Measurements from ENCODE around the gene NMNAT1. TPM values are rescaled to one million over a fixed set of nuclear protein-coding genes. Genes with fewer than 3 reads are reported as not detected.
"Not testable (repeated sequence)": the region's sequence is repeated elsewhere in the genome, so short reads cannot be mapped to it uniquely, and the experiment has no call there.

The NMNAT1 gene
- total RNA-seq, 6 experiments from 2014 or later = 5.3 to 8.8 (median 7.6) TPM

DNA sequence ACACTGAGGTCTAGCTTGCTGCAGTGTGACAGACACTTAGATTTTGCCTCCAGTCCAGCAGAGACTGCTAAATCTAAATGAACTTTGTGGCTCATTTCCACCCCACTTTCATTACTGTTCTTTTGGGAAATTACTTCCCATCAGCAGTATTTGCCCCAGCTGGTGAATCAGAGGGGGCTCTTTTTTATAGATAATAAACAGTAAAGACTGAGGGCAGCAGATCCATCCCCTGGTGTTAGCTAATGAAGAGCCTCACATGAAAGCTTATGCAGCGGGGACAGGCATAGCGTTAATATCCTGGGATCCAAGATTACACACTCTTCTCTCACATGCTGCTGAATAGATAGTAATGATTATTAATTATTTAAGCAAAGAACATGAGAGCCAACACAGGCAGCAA is 26.8 kb upstream of the NMNAT1 start:
- Histone ChIP-seq H3K27ac (no peak overlapping the region), H3K36me3 (no peaks in the 10 kb centered on the region), H3K9me3 (no peaks in the 10 kb centered on the region), H3K4me3 (no peak overlapping the region), H3K4me1 (peaks cover 0 to 4% (median 0%) of the 10 kb centered on the region in 4 donors), H3K27me3 (no peaks in the 10 kb centered on the region)
- no peak for ATAC-seq
- no peak for DNase-seq
- WGBS (ENCODE audit: insufficient coverage, low coverage, low lambda C conversion rate, missing lambda C conversion rate) = 85% methylated on average over 2 of the region's 2 CpGs
- TF ChIP-seq, protein P1, sequence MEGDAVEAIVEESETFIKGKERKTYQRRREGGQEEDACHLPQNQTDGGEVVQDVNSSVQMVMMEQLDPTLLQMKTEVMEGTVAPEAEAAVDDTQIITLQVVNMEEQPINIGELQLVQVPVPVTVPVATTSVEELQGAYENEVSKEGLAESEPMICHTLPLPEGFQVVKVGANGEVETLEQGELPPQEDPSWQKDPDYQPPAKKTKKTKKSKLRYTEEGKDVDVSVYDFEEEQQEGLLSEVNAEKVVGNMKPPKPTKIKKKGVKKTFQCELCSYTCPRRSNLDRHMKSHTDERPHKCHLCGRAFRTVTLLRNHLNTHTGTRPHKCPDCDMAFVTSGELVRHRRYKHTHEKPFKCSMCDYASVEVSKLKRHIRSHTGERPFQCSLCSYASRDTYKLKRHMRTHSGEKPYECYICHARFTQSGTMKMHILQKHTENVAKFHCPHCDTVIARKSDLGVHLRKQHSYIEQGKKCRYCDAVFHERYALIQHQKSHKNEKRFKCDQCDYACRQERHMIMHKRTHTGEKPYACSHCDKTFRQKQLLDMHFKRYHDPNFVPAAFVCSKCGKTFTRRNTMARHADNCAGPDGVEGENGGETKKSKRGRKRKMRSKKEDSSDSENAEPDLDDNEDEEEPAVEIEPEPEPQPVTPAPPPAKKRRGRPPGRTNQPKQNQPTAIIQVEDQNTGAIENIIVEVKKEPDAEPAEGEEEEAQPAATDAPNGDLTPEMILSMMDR (IDR thresholded peaks at IDR 0.05) = no peak
- no peak for TF ChIP-seq POLR2A (IDR thresholded peaks at IDR 0.05)
- intact Hi-C loops (cut with DNase I) = no loop called here

DNA sequence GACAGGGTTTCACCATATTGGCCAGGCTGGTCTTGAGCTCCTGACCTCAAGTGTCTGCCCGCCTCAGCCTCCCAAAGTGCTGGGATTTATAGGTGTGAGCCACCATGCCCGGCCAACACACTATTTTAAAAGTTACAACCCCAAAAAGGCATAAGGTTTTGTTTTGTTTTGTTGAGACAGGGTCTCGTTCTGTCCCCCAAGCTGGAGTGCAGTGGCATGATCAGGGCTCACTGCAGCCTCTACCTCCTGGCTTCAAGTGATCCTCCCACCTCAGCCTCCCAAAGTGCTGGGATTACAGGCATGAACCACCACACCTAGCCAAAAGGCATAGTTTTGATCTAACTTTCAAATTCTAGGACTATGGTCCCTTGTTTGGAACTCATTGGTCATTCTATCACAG is 25.8 kb upstream of the NMNAT1 start:
- H3K27me3 ChIP-seq; DNase-seq; intact Hi-C loops (cut with DNase I); H3K36me3 ChIP-seq; H3K27ac ChIP-seq; ATAC-seq; H3K4me1 ChIP-seq; H3K9me3 ChIP-seq; H3K4me3 ChIP-seq: not testable (repeated sequence)
- 84% methylated on average over 3 of the region's 3 CpGs for WGBS (ENCODE audit: insufficient coverage, low coverage, low lambda C conversion rate, missing lambda C conversion rate)

DNA sequence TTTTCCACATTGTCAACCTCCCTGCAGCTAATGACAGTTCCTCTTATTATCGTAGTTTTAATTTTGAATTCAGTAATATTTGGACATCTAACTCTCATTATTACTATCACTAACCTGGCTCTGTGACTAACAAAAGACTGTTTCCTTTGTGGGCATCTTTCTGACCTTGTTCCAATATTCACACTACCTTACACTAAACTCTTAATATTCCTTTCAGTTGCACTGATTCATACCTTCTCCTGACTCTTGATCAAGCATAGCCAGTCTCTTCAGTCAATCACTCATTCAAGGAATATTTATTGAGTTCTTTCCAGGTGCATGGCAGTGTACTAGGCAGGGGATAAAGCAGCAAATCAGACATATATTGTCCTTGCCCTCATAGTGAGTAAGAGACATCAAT is 25.4 kb upstream of the NMNAT1 start:
- Histone ChIP-seq H3K9me3 (no peaks in the 10 kb centered on the region), H3K4me3 (no peak overlapping the region), H3K27ac (no peak overlapping the region), H3K36me3 (no peaks in the 10 kb centered on the region), H3K4me1 (peaks cover 0 to 4% (median 0%) of the 10 kb centered on the region in 4 donors), H3K27me3 (no peaks in the 10 kb centered on the region)
- WGBS (ENCODE audit: insufficient coverage, low coverage, low lambda C conversion rate, missing lambda C conversion rate) = 82% methylated on average over 1 of the region's 1 CpG
- DNase-seq (no peak), ATAC-seq (no peak)
- intact Hi-C loops (cut with DNase I) = no loop called here
- no peak for TF ChIP-seq POLR2A (IDR thresholded peaks at IDR 0.05)
- TF ChIP-seq, protein P1 (IDR thresholded peaks at IDR 0.05) = no peak

DNA sequence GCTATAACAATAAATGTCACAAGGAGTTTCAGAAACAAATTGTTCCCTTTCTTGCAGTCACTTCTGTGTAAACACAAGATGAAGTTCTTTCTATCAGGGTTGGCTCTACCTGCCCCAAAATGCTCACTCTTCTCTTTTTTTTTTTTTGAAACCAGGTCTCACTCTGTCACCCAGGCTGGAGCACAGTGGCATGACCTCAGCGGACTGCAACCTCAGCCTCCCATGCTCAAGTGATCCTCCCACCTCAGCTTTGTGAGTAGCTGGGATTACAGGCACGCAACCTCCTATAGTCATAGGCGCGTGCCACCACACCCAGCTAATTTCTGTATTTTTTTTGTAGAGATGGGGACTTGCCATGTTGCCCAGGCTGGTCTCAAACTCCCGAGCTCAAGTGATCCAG is 22.7 kb upstream of the NMNAT1 start:
- H3K36me3 ChIP-seq = no peaks in the 10 kb centered on the region
- intact Hi-C loops (cut with DNase I) = no loop called here
- ATAC-seq (no peak), DNase-seq (no peak)
- no peaks in the 10 kb centered on the region for H3K4me1 ChIP-seq
- WGBS (ENCODE audit: insufficient coverage, low coverage, low lambda C conversion rate, missing lambda C conversion rate) = 92% methylated on average over 5 of the region's 5 CpGs
- TF ChIP-seq POLR2A (IDR thresholded peaks at IDR 0.05) = no peak
- TF ChIP-seq, protein P1 (IDR thresholded peaks at IDR 0.05) = no peak
- H3K27ac ChIP-seq = no peak overlapping the region
- no peaks in the 10 kb centered on the region for H3K27me3 ChIP-seq
- H3K4me3 ChIP-seq = no peak overlapping the region
- no peaks in the 10 kb centered on the region for H3K9me3 ChIP-seq

DNA sequence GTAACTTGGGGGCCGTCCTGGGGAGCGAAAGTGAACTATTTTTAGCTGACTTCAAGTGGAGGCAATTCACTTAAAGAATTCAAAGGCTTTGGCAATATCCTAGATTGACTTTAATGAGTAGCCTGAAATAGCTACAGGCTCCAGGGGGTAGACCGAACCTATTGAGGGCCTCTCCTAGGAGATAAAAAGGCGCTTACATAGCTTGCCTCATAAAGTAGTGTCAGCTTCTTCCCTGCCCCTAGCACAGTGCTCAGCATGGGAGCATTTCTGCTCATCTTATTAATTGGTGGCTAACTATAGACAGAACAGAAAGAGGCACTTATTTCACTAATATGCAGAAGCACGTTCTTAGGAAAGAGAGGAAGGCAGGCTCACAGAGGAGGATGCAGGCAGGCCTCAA is 20.9 kb upstream of the NMNAT1 start:
- H3K27me3 ChIP-seq = no peaks in the 10 kb centered on the region
- H3K9me3 ChIP-seq = no peaks in the 10 kb centered on the region
- H3K4me1 ChIP-seq = no peaks in the 10 kb centered on the region
- H3K4me3 ChIP-seq = no peak overlapping the region
- TF ChIP-seq, protein P1 (IDR thresholded peaks at IDR 0.05) = no peak
- TF ChIP-seq POLR2A (IDR thresholded peaks at IDR 0.05) = no peak
- H3K36me3 ChIP-seq = no peaks in the 10 kb centered on the region
- intact Hi-C loops (cut with DNase I) = no loop called here
- H3K27ac ChIP-seq = no peak overlapping the region
- WGBS (ENCODE audit: insufficient coverage, low coverage, low lambda C conversion rate, missing lambda C conversion rate) = 81% methylated on average over 5 of the region's 5 CpGs
- no peak for DNase-seq
- no peak for ATAC-seq

All from right lobe of liver (tissue), 6 donors.